SK-N-SH (cell line): Measurements from ENCODE around the gene SERPINA3. TPM values are rescaled to one million over a fixed set of nuclear protein-coding genes. Genes with fewer than 3 reads are reported as not detected.

ENCODE experiments used
- CTCF ChIA-PET: fragments of 300-600, 350-600 bp; formaldehyde crosslinking; extraction: SDS; loops from one replicate; lab custom pipeline; 2021; lab: Yijun Ruan, JAX
- POLR2A ChIA-PET: fragments of 350-600 bp; sonication (Branson Sonifier 250); formaldehyde crosslinking; extraction: SDS; loops from one replicate; lab custom pipeline; 2020; ENCODE audit warnings: antibody characterized with exemption, inconsistent platforms; lab: Yijun Ruan, JAX
- DNase-seq: peaks from one replicate; pipeline ENCODE4 v3.0.0; 2012
- H2AFZ ChIP-seq: fragments of 200-600 bp; sonication (generic); 2 replicates; pipeline ENCODE4 v1.8.1; 2016; ENCODE audit warnings: antibody characterized with exemption, mild to moderate bottlenecking, low read depth
- H3F3A ChIP-seq: fragments of 200-600 bp; sonication (generic); replicated peaks from 2 replicates; pipeline ENCODE3; 2016; ENCODE audit warnings: antibody characterized with exemption, mild to moderate bottlenecking; ENCODE audit not compliant: insufficient read depth
- H3K27ac ChIP-seq, 2 experiments: fragments of 200-500 bp in 1 of 2; fragments of 200-600 bp in 1 of 2; sonication (Bioruptor generic) in 1 of 2; sonication (generic), shearing (Covaris generic) in 1 of 2; 2 replicates each; pipeline versions ENCODE4 v1.5.1 to v1.6.1; 2014 to 2016; ENCODE audit warnings: low read depth in 2 of 2, inconsistent platforms in 1 of 2, low read length in 1 of 2, mild to moderate bottlenecking in 1 of 2, mixed read lengths in 1 of 2
- H3K27me3 ChIP-seq: fragments of 200-600 bp; sonication (generic), shearing (Covaris generic); 2 replicates; pipeline ENCODE4 v1.6.1; 2016; ENCODE audit warnings: mixed run types; ENCODE audit not compliant: insufficient read depth
- H3K36me3 ChIP-seq, 2 experiments: fragments of 200-500 bp in 1 of 2; fragments of 200-600 bp in 1 of 2; sonication (Bioruptor generic) in 1 of 2; sonication (generic) in 1 of 2; replicated peaks in 1 of 2; 2 replicates each; pipeline versions ENCODE3 to v1.5.1; 2014 to 2016; ENCODE audit warnings: low read length in 1 of 2, mild to moderate bottlenecking in 1 of 2; ENCODE audit not compliant: insufficient read depth in 2 of 2, control insufficient read depth in 1 of 2
- H3K4me1 ChIP-seq, 2 experiments: fragments of 200-500 bp in 1 of 2; fragments of 200-600 bp in 1 of 2; sonication (Bioruptor generic) in 1 of 2; sonication (generic), shearing (Covaris generic) in 1 of 2; 2 replicates each; pipeline versions ENCODE4 v1.5.1 to v1.6.1; 2014 to 2016; ENCODE audit warnings: low read depth in 1 of 2, low read length in 1 of 2, mixed run types in 1 of 2; ENCODE audit not compliant: insufficient read depth in 2 of 2, control insufficient read depth in 1 of 2
- H3K4me2 ChIP-seq: fragments of 200-600 bp; sonication (generic), shearing (Covaris generic); 2 replicates; pipeline ENCODE4 v1.6.1; 2017; ENCODE audit warnings: mixed run types
- H3K4me3 ChIP-seq, 2 experiments: fragments of 200-500 bp in 1 of 2; fragments of 200-600 bp in 1 of 2; sonication (Bioruptor generic) in 1 of 2; sonication (generic), shearing (Covaris generic) in 1 of 2; 2 replicates each; pipeline versions ENCODE4 v1.5.1 to v1.8.1; 2014 to 2016; ENCODE audit warnings: low read depth in 2 of 2, inconsistent platforms in 1 of 2, low read length in 1 of 2, mild to moderate bottlenecking in 1 of 2, mixed read lengths in 1 of 2, moderate library complexity in 1 of 2
- H3K79me2 ChIP-seq: fragments of 200-600 bp; sonication (generic); 2 replicates; pipeline ENCODE4 v1.8.1; 2017; ENCODE audit warnings: mild to moderate bottlenecking; ENCODE audit not compliant: insufficient read depth
- H3K9ac ChIP-seq: fragments of 200-600 bp; sonication (generic); 2 replicates; pipeline ENCODE4 v1.6.1; 2017; ENCODE audit warnings: mixed run types
- H3K9me2 ChIP-seq: fragments of 200-600 bp; sonication (generic); 2 replicates; pipeline ENCODE4 v1.6.1; 2017; ENCODE audit warnings: mixed run types
- H3K9me3 ChIP-seq: fragments of 200-600 bp; sonication (generic); 2 replicates; pipeline ENCODE4 v1.6.1; 2017; ENCODE audit warnings: mixed run types, mild to moderate bottlenecking, moderate library complexity
- H4K20me1 ChIP-seq: fragments of 200-600 bp; sonication (generic); 2 replicates; pipeline ENCODE4 v1.6.1; 2017; ENCODE audit warnings: mild to moderate bottlenecking, mixed run types; ENCODE audit not compliant: insufficient read depth
- CHD2 ChIP-seq: fragments of 150-350 bp; IDR thresholded peaks from 2 replicates; pipeline ENCODE4 v1.6.1; 2018; ENCODE audit warnings: low read length; ENCODE audit not compliant: partially characterized antibody
- ELF1 ChIP-seq: IDR thresholded peaks from 2 replicates; pipeline ENCODE4 v1.4.0; 2012
- EZH2phosphoT487 ChIP-seq: fragments of 200-600 bp; sonication (generic); IDR thresholded peaks from 2 replicates; pipeline ENCODE4 v1.6.1; 2017; ENCODE audit warnings: low read depth, mixed run types, mild to moderate bottlenecking, antibody characterized with exemption, moderate library complexity, borderline replicate concordance
- FOXM1 ChIP-seq: IDR thresholded peaks from 2 replicates; pipeline ENCODE4 v1.4.0; 2012; ENCODE audit warnings: low read depth, mild to moderate bottlenecking
- GABPA ChIP-seq: IDR thresholded peaks from 2 replicates; pipeline ENCODE4 v1.4.0; 2012; ENCODE audit warnings: low read depth, mild to moderate bottlenecking
- RCOR1 ChIP-seq: fragments of 150-350 bp; IDR thresholded peaks from 2 replicates; pipeline ENCODE4 v1.6.1; 2017; ENCODE audit warnings: antibody characterized with exemption, low read length
- RFX5 ChIP-seq: IDR thresholded peaks from 2 replicates; pipeline ENCODE4 v1.6.1; 2012; ENCODE audit warnings: mild to moderate bottlenecking, improper control_type of control experiment, low read length
- RXRA ChIP-seq: IDR thresholded peaks from 2 replicates; pipeline ENCODE4 v1.4.0; 2012; ENCODE audit warnings: low read depth, mild to moderate bottlenecking, borderline replicate concordance
- SIN3A ChIP-seq: IDR thresholded peaks from 2 replicates; pipeline ENCODE4 v1.6.1; 2012; ENCODE audit warnings: low read depth, mild to moderate bottlenecking, low read length, moderate library complexity, borderline replicate concordance
- TAF1 ChIP-seq: IDR thresholded peaks from 2 replicates; pipeline ENCODE4 v1.6.1; 2012; ENCODE audit warnings: low read depth, mild to moderate bottlenecking, low read length, moderate library complexity, borderline replicate concordance
- TCF12 ChIP-seq: IDR thresholded peaks from 2 replicates; pipeline ENCODE4 v1.4.0; 2012
- USF2 ChIP-seq: fragments of 150-350 bp; IDR thresholded peaks from 2 replicates; pipeline ENCODE4 v1.6.1; 2017; ENCODE audit warnings: antibody characterized with exemption, low read length, low read depth, borderline replicate concordance
- WGBS: methylation state at CpG from one replicate; pipeline ENCODE4 v1.1.6; 2017; ENCODE audit warnings: low lambda C conversion rate; 5-methylcytosine and 5-hydroxymethylcytosine counted together
- polyA plus RNA-seq, 3 experiments: library from polyadenylated mRNA; depleted of rRNA; stranded (reverse); fragments of >200 nt; gene quantifications; 2 replicates each; pipeline ENCODE4 v1.2.3, GENCODE V29; 2012
- TF ChIP-seq, protein P1 (sequence below): fragments of 200-600 bp; sonication (generic); IDR thresholded peaks from 2 replicates; pipeline ENCODE4 v1.6.1; 2017; ENCODE audit warnings: antibody characterized with exemption, mild to moderate bottlenecking, moderate library complexity
- TF ChIP-seq, protein P2 (sequence below): IDR thresholded peaks from 2 replicates; pipeline ENCODE4 v1.6.1; 2012; ENCODE audit warnings: mild to moderate bottlenecking, low read depth, low read length, moderate library complexity

The SERPINA3 gene
- polyA plus RNA-seq, 1 of the 3 experiments (the other 2 are of a cell fraction): 0.25 TPM

DNA sequence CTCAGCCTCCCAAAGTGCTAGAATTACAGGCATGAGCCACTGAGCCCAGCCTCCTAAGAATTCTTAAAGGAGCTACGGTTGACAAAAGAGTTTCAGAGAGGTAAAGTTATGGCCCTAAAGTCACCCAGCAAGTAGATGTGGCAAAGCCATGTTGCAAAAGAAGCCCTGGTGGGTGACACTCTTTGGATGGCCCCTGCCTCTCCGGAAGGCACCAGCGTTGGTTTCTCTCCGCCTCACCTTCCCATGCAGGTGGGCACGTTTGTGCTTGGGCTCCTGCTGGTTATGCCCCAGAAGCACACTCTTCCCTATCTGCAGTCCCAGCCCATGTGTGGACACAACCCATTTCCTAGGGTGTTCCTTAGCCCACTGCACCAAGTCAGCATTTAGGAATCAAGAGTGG lies 9.5 kb upstream of the SERPINA3 start:
- H3F3A ChIP-seq: peaks cover 4% of the 10 kb centered on the region
- ChIA-PET POLR2A (no interaction called here), CTCF (no interaction called here)
- WGBS: 73% methylated on average over 2 of the region's 5 CpGs
- no peaks in the 10 kb centered on the region for H4K20me1 ChIP-seq
- no peak overlapping the region for H2AFZ ChIP-seq
- TF ChIP-seq RXRA (no peak), TAF1 (no peak), FOXM1 (no peak), EZH2phosphoT487 (no peak), CHD2 (no peak), TCF12 (no peak), RFX5 (no peak), ELF1 (no peak), USF2 (no peak), RCOR1 (no peak), SIN3A (no peak), GABPA (no peak)
- TF ChIP-seq, protein P1, sequence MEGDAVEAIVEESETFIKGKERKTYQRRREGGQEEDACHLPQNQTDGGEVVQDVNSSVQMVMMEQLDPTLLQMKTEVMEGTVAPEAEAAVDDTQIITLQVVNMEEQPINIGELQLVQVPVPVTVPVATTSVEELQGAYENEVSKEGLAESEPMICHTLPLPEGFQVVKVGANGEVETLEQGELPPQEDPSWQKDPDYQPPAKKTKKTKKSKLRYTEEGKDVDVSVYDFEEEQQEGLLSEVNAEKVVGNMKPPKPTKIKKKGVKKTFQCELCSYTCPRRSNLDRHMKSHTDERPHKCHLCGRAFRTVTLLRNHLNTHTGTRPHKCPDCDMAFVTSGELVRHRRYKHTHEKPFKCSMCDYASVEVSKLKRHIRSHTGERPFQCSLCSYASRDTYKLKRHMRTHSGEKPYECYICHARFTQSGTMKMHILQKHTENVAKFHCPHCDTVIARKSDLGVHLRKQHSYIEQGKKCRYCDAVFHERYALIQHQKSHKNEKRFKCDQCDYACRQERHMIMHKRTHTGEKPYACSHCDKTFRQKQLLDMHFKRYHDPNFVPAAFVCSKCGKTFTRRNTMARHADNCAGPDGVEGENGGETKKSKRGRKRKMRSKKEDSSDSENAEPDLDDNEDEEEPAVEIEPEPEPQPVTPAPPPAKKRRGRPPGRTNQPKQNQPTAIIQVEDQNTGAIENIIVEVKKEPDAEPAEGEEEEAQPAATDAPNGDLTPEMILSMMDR: no peak
- TF ChIP-seq, protein P2, sequence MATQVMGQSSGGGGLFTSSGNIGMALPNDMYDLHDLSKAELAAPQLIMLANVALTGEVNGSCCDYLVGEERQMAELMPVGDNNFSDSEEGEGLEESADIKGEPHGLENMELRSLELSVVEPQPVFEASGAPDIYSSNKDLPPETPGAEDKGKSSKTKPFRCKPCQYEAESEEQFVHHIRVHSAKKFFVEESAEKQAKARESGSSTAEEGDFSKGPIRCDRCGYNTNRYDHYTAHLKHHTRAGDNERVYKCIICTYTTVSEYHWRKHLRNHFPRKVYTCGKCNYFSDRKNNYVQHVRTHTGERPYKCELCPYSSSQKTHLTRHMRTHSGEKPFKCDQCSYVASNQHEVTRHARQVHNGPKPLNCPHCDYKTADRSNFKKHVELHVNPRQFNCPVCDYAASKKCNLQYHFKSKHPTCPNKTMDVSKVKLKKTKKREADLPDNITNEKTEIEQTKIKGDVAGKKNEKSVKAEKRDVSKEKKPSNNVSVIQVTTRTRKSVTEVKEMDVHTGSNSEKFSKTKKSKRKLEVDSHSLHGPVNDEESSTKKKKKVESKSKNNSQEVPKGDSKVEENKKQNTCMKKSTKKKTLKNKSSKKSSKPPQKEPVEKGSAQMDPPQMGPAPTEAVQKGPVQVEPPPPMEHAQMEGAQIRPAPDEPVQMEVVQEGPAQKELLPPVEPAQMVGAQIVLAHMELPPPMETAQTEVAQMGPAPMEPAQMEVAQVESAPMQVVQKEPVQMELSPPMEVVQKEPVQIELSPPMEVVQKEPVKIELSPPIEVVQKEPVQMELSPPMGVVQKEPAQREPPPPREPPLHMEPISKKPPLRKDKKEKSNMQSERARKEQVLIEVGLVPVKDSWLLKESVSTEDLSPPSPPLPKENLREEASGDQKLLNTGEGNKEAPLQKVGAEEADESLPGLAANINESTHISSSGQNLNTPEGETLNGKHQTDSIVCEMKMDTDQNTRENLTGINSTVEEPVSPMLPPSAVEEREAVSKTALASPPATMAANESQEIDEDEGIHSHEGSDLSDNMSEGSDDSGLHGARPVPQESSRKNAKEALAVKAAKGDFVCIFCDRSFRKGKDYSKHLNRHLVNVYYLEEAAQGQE: no peak
- H3K27ac ChIP-seq: peak overlapping the region in 1 of 2 experiments; percentile 96; a peak in 1 of 4 replicates
- H3K9me3 ChIP-seq: no peaks in the 10 kb centered on the region
- no peaks in the 10 kb centered on the region for H3K27me3 ChIP-seq
- DNase-seq: no peak
- 0 out of 2 replicates have a peak overlapping the region, but pooled peaks have one; percentile 31 for H3K4me2 ChIP-seq
- H3K79me2 ChIP-seq: no peaks in the 10 kb centered on the region
- peak overlapping the region; percentile 48; the same call in 1 of the 2 replicates for H3K9ac ChIP-seq
- peaks cover 0 to 33% of the 10 kb centered on the region in 2 experiments; a peak in 3 of 4 replicates for H3K4me1 ChIP-seq
- H3K36me3 ChIP-seq: no peaks in the 10 kb centered on the region
- H3K4me3 ChIP-seq: no peak overlapping the region
- no peaks in the 10 kb centered on the region for H3K9me2 ChIP-seq
